Right cardiac atrium (tissue), 5 donors: ENCODE measurements around the gene PCDHGB6. TPM values are rescaled to one million over a fixed set of nuclear protein-coding genes. Genes with fewer than 3 reads are reported as not detected.
"Not testable (repeated sequence)": the region's sequence is repeated elsewhere in the genome, so short reads cannot be mapped to it uniquely, and the experiment has no call there.

Experiments
- ATAC-seq, 2 donors: fragments of 200-7000 bp; cut with Tn5 transposase; one replicate each; pipeline versions ENCODE4 v1.8.0 to v1.9.1; 2020; ENCODE audit warnings: moderate library complexity in 2 of 2, mild to moderate bottlenecking in 1 of 2
- DNase-seq, 3 donors: peaks; one replicate each; pipeline ENCODE4 v3.0.0-alpha.2; 2020
- H3K27ac ChIP-seq: one replicate; pipeline ENCODE4 v1.5.1; 2013; ENCODE audit warnings: mild to moderate bottlenecking, low read length, control low read depth, moderate library complexity
- H3K27me3 ChIP-seq: one replicate; pipeline ENCODE4 v1.6.1; 2013; ENCODE audit not compliant: control insufficient read depth, insufficient read depth
- H3K4me1 ChIP-seq: one replicate; pipeline ENCODE4 v1.6.1; 2013; ENCODE audit warnings: low read length; ENCODE audit not compliant: control insufficient read depth, insufficient read depth
- H3K4me3 ChIP-seq: one replicate; pipeline ENCODE4 v1.5.1; 2013; ENCODE audit warnings: low read length, control low read depth
- H3K9me3 ChIP-seq: one replicate; pipeline ENCODE4 v1.6.1; 2013; ENCODE audit warnings: low read length; ENCODE audit not compliant: control insufficient read depth
- WGBS: extraction: QIAGEN DNeasy Blood & Tissue Kit; methylation state at CpG from one replicate; pipeline ENCODE4 v1.1.7; 2013; 5-methylcytosine and 5-hydroxymethylcytosine counted together
- intact Hi-C, 4 donors: fragments of 100-400 bp; cut with DNase I; formaldehyde crosslinking; loops; one replicate each; pipeline versions ENCODE4 v1.11.0 to v1.14.0; 2022 to 2023
- polyA plus RNA-seq: library from polyadenylated mRNA; stranded (reverse); fragments of 200-250 nt; gene quantifications from one replicate; pipeline ENCODE4 v1.2.3, GENCODE V29; 2013
- total RNA-seq, 4 donors: library from RNA; stranded (reverse); fragmentation: NEBNext Ultra II Directional; extraction: Animal tissue kit (Norgen Biotek cat#: 25700); gene quantifications; one replicate each; pipeline ENCODE4 v1.2.1, GENCODE V29; 2021
- donor health status: healthy with polysubstance abuse.
- donor health status: DM: no; HTN: yes; CAD: no.
- donor health status: DM: no; HTN: no; CAD: no.
- donor health status: DM: no; HTN: yes; CAD: no; lungs with severe emphysema.
- donor health status: DM: yes; HTN: yes; CAD: no.

PCDHGB6 gene
- total and polyA plus RNA-seq, 5 donors, result 3.1 to 6.6 (median 6.1) TPM

GRCh38 chr5:141392429-141393198 is 15.2 kb upstream of the PCDHGB6 start, which contains the start of gene PCDHGA8:
PCDHGA8 (plus strand) TSS chr5:141392633; CDS start chr5:141392814, 181 bp downstream.
- DNase-seq (no peak), ATAC-seq (no peak)
- Histone ChIP-seq H3K27ac (no peak within 1 kb of the TSS), H3K4me3 (no peak within 1 kb of the TSS), H3K27me3 (no peaks in the 10 kb centered on the region), H3K9me3 (peaks cover 13% of the 10 kb centered on the region), H3K4me1 (no peaks in the 10 kb centered on the region)
- 26% methylated on average over 38 of the region's 38 CpGs for WGBS
- intact Hi-C loops, result no loop called here

DNA sequence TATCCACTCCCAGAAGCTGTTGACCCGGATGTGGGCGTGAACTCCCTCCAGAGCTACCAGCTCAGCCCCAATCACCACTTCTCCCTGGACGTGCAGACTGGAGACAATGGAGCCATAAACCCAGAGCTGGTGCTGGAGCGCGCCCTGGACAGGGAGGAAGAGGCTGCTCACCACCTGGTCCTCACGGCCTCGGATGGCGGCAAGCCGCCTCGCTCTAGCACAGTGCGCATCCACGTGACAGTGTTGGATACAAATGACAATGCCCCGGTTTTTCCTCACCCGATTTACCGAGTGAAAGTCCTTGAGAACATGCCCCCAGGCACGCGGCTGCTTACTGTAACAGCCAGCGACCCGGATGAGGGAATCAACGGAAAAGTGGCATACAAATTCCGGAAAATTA is 14.6 kb upstream of the PCDHGB6 start:
- WGBS, result 35% methylated on average over 21 of the region's 21 CpGs
- Histone ChIP-seq H3K4me1 (no peaks in the 10 kb centered on the region), H3K9me3 (peaks cover 13% of the 10 kb centered on the region), H3K27ac (no peak overlapping the region), H3K4me3 (no peak overlapping the region), H3K27me3 (no peaks in the 10 kb centered on the region)
- ATAC-seq (no peak), DNase-seq (no peak)
- intact Hi-C loops, result no loop called here

- H3K4me1 ChIP-seq, H3K4me3 ChIP-seq, H3K27ac ChIP-seq, H3K27me3 ChIP-seq, DNase-seq, ATAC-seq, intact Hi-C loops: not testable (repeated sequence)
- 31% methylated on average over 43 of the region's 53 CpGs for WGBS
- H3K9me3 ChIP-seq, result peaks cover 14% of the 10 kb centered on the region
Measured at GRCh38 chr5:141394401-141395187, 13.2 kb upstream of the PCDHGB6 start.

DNA sequence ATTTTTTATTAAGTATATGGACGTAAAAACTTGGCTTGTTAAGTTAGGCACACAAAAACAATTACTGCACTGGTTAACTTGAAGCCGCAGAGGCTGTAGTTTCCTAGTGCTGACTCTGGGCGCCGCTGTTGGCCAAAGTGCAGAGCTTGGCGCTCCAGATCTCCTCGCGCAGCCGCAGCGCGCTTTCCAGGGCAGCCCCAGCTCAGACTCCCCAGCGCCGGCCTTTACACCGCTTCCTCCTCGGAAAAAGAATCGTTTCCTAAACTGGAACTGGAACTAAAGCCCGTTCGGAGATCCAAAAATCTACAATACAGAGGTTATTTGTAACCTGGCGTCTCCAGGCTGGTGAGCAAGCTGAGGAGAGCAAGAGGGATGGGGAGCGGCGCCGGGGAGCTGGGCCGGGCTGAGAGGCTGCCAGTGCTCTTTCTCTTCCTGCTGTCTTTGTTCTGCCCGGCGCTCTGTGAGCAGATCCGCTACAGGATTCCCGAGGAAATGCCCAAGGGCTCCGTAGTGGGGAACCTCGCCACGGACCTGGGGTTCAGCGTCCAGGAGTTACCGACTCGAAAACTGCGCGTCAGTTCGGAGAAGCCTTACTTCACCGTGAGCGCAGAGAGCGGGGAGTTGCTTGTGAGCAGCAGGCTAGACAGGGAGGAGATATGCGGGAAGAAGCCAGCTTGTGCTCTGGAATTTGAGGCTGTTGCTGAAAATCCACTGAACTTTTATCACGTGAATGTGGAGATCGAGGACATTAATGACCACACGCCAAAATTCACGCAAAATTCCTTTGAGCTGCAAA is 9.9 kb upstream of the PCDHGB6 start, which contains the start of gene PCDHGB5:
Gene PCDHGB5 (plus strand): TSS at position 192 of the 796 bp plus-strand sequence. CDS start 181 bp downstream, at position 373.
- H3K27me3 ChIP-seq, intact Hi-C loops, H3K27ac ChIP-seq, H3K4me1 ChIP-seq: not testable (repeated sequence)
- ATAC-seq (peak; percentile 86 to 91), DNase-seq (peak in 2 of 3 donors; percentile 76 to 80)
- H3K9me3 ChIP-seq, result peaks cover 14% of the 10 kb centered on the region
- H3K4me3 ChIP-seq, result peak within 1 kb of the TSS; percentile 23
- 8% methylated on average over 24 of the region's 43 CpGs for WGBS

DNA sequence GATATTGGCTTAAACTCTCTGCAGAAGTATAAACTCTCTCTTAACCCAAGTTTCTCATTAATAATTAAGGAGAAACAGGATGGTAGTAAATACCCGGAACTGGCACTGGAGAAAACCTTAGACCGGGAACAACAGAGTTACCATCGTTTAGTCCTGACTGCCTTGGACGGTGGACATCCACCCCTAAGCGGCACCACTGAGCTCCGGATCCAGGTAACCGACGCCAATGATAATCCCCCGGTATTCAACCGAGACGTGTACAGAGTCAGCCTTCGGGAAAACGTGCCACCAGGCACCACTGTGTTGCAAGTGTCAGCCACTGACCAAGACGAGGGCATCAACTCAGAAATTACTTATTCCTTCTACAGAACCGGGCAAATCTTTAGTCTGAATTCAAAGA is 9.2 kb upstream of the PCDHGB6 start:
- Histone ChIP-seq H3K27me3 (no peaks in the 10 kb centered on the region), H3K4me3 (no peak overlapping the region), H3K9me3 (peaks cover 13% of the 10 kb centered on the region), H3K27ac (no peak overlapping the region), H3K4me1 (no peaks in the 10 kb centered on the region)
- 23% methylated on average over 15 of the region's 15 CpGs for WGBS
- ATAC-seq, result no peak
- intact Hi-C loops, result no loop called here
- no peak for DNase-seq

GRCh38 chr5:141399555-141400258 is 8.1 kb upstream of the PCDHGB6 start:
- intact Hi-C loops, result loop anchor here in 1 of 4 donors (10.0 kb wide), 1 partner anchor 165 kb away; no protein-coding TSS in a partner anchor
- Histone ChIP-seq H3K9me3 (peaks cover 14% of the 10 kb centered on the region), H3K27ac (no peak overlapping the region), H3K27me3 (no peaks in the 10 kb centered on the region), H3K4me3 (no peak overlapping the region), H3K4me1 (no peaks in the 10 kb centered on the region)
- peak in 1 of 2 donors; percentile 19 for ATAC-seq
- no peak for DNase-seq
- WGBS, result 22% methylated on average over 61 of the region's 61 CpGs

DNA sequence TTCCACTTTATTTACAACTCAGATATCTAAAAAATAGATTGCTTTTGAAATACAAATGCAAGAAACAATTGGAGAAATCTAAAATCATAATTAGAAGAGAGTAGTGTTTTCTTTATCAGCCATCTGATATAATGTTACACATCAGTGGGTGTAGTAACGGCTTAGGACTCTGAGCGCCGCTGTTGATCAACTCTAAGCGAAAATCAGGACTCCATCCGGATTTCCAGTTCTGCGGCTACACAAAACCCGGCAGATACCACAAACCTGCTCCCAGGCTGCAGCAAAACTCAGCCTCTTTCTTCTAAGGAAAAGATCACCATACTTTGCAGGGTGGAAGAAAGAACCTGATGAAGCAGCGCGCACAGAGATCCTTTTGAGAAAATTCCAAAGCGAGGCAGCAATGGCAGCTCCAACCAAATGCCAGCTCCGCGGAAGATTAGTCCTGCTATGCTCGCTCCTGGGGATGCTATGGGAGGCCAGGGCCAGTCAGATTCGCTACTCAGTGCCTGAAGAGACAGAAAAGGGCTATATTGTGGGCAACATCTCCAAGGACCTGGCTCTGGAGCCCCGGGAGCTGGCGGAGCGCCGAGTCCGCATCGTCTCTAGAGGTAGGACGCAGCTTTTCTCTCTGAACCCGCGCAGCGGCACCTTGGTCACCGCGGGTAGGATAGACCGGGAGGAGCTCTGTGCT is 5.1 kb upstream of the PCDHGB6 start, which contains the start of gene PCDHGA9:
Gene PCDHGA9 (plus strand): TSS at position 226 of the 691 bp plus-strand sequence. CDS start 175 bp downstream, at position 401.
- H3K27me3 ChIP-seq, result no peaks in the 10 kb centered on the region
- no peak for ATAC-seq
- WGBS, result 19% methylated on average over 27 of the region's 27 CpGs
- intact Hi-C loops, result loop anchor here in 1 of 4 donors (10.0 kb wide), 1 partner anchor 168 kb away; no protein-coding TSS in a partner anchor
- no peaks in the 10 kb centered on the region for H3K4me1 ChIP-seq
- H3K9me3 ChIP-seq, result peaks cover 15% of the 10 kb centered on the region
- H3K27ac ChIP-seq, result no peak within 1 kb of the TSS
- H3K4me3 ChIP-seq, result peak within 1 kb of the TSS; percentile 40
- no peak for DNase-seq

DNA sequence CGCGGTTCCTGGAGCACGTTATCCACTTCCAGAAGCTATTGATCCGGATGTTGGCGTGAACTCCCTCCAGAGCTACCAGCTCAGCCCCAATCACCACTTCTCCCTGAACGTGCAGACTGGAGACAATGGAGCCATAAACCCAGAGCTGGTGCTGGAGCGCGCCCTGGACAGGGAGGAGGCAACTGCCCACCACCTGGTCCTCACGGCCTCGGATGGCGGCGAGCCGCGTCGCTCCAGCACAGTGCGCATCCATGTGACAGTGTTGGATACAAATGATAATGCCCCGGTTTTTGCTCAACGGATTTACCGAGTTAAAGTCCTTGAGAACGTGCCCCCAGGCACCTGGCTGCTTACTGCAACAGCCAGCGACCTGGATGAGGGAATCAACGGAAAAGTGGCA is 4.4 kb upstream of the PCDHGB6 start:
- intact Hi-C loops, result loop anchor here in 1 of 4 donors (10.0 kb wide), 1 partner anchor 169 kb away; no protein-coding TSS in a partner anchor
- DNase-seq (no peak), ATAC-seq (no peak)
- Histone ChIP-seq H3K4me1 (no peaks in the 10 kb centered on the region), H3K4me3 (peak overlapping the region; percentile 40), H3K27me3 (no peaks in the 10 kb centered on the region), H3K9me3 (peaks cover 15% of the 10 kb centered on the region), H3K27ac (no peak overlapping the region)
- 27% methylated on average over 22 of the region's 22 CpGs for WGBS

- peaks cover 5% of the 10 kb centered on the region for H3K9me3 ChIP-seq
- no peak overlapping the region for H3K27ac ChIP-seq
- WGBS, result 24% methylated on average over 64 of the region's 64 CpGs
- no peak overlapping the region for H3K4me3 ChIP-seq
- intact Hi-C loops, result loop anchor here in 1 of 4 donors (5.0 to 10.0 kb wide), 3 partner anchors 115 to 175 kb away; no protein-coding TSS in a partner anchor
- no peaks in the 10 kb centered on the region for H3K4me1 ChIP-seq
- ATAC-seq (no peak), DNase-seq (no peak)
- H3K27me3 ChIP-seq, result no peaks in the 10 kb centered on the region
Measured at GRCh38 chr5:141409598-141410306, 1.9 kb downstream of the PCDHGB6 start.
